ENCODE measurements around the gene RUNX3. TPM values are rescaled to one million over a fixed set of nuclear protein-coding genes. Genes with fewer than 3 reads are reported as not detected.

RUNX3 gene
- total and polyA plus RNA-seq, 10 donors: 17.3 to 76.3 (median 49.3) TPM

GRCh38 chr1:24970399-24970753, 40.3 kb upstream of the RUNX3 start:
- Histone ChIP-seq H3K36me3 (no peaks in the 10 kb centered on the region), H3K4me1 (peaks cover 4 to 36% (median 23%) of the 10 kb centered on the region in 6 donors), H3K9me3 (peaks cover 0 to 17% (median 11%) of the 10 kb centered on the region in 8 donors), H3K27me3 (replicated peaks in 1 of 7) (peaks cover 0 to 5% (median 0%) of the 10 kb centered on the region in 7 donors), H3K4me3 (no peak overlapping the region), H3K27ac (no peak overlapping the region)
- WGBS, 5 donors: 64 to 88% (median 74%) methylated on average over 9 to 13 of the region's 13 CpGs
- intact Hi-C loops (cut with DNase I; ENCODE audit: low total_unique reads): no loop called here
- TF ChIP-seq CTCF (IDR thresholded peaks at IDR 0.05 in 8 of 11, conservative IDR thresholded peaks at IDR 0.05 in 3 of 11) (no peak), POLR2AphosphoS5 (IDR thresholded peaks at IDR 0.05) (no peak), POLR2A (IDR thresholded peaks at IDR 0.05) (no peak)
- peak; percentile 54 for DNase-seq

- Histone ChIP-seq H3K36me3 (no peaks in the 10 kb centered on the region), H3K9me3 (peaks cover 0 to 11% (median 5%) of the 10 kb centered on the region in 8 donors), H3K27ac (no peak overlapping the region), H3K4me3 (no peak overlapping the region), H3K27me3 (replicated peaks in 1 of 7) (peaks cover 0 to 5% (median 0%) of the 10 kb centered on the region in 7 donors), H3K4me1 (peaks cover 6 to 42% (median 28%) of the 10 kb centered on the region in 6 donors)
- DNase-seq: peak; percentile 56
- TF ChIP-seq POLR2AphosphoS5 (IDR thresholded peaks at IDR 0.05) (no peak), CTCF (IDR thresholded peaks at IDR 0.05 in 8 of 11, conservative IDR thresholded peaks at IDR 0.05 in 3 of 11) (no peak)
- intact Hi-C loops (cut with DNase I; ENCODE audit: low total_unique reads): no loop called here
- 56 to 82% (median 70%) methylated on average over 21 to 26 of the region's 26 CpGs for WGBS, 5 donors
Observed at GRCh38 chr1:24969596-24970398, 39.7 kb upstream of the RUNX3 start.

- H3K27ac ChIP-seq: no peak overlapping the region
- 73 to 82% (median 77%) methylated on average over 14 of the region's 14 CpGs for WGBS, 5 donors
- peak; percentile 33 for DNase-seq
- H3K4me1 ChIP-seq: peaks cover 6 to 50% (median 36%) of the 10 kb centered on the region in 6 donors
- intact Hi-C loops (cut with DNase I; ENCODE audit: low total_unique reads): no loop called here
- TF ChIP-seq POLR2A (IDR thresholded peaks at IDR 0.05) (no peak), POLR2AphosphoS5 (IDR thresholded peaks at IDR 0.05) (no peak), CTCF (IDR thresholded peaks at IDR 0.05 in 8 of 11, conservative IDR thresholded peaks at IDR 0.05 in 3 of 11) (no peak)
- peaks cover 0 to 3% (median 0%) of the 10 kb centered on the region in 8 donors for H3K9me3 ChIP-seq
- no peak overlapping the region for H3K4me3 ChIP-seq
- H3K27me3 ChIP-seq (replicated peaks in 1 of 7): peaks cover 0 to 5% (median 0%) of the 10 kb centered on the region in 7 donors
- H3K36me3 ChIP-seq: no peaks in the 10 kb centered on the region
Observed at GRCh38 chr1:24968941-24969585, 39.0 kb upstream of the RUNX3 start.

- peaks cover 6 to 61% (median 42%) of the 10 kb centered on the region in 6 donors for H3K4me1 ChIP-seq
- peaks cover 0 to 5% (median 0%) of the 10 kb centered on the region in 7 donors for H3K27me3 ChIP-seq (replicated peaks in 1 of 7)
- no peak for DNase-seq
- 75 to 96% (median 86%) methylated on average over 6 of the region's 6 CpGs for WGBS, 5 donors
- TF ChIP-seq POLR2AphosphoS5 (IDR thresholded peaks at IDR 0.05): no peak
- no peak for TF ChIP-seq POLR2A (IDR thresholded peaks at IDR 0.05)
- TF ChIP-seq CTCF (IDR thresholded peaks at IDR 0.05 in 8 of 11, conservative IDR thresholded peaks at IDR 0.05 in 3 of 11): no peak
- H3K4me3 ChIP-seq: no peak overlapping the region
- H3K27ac ChIP-seq: no peak overlapping the region
- no peaks in the 10 kb centered on the region for H3K36me3 ChIP-seq
- intact Hi-C loops (cut with DNase I; ENCODE audit: low total_unique reads): no loop called here
- no peaks in the 10 kb centered on the region for H3K9me3 ChIP-seq
Observed at GRCh38 chr1:24967962-24968361, 37.9 kb upstream of the RUNX3 start.
